Measurements from ENCODE around the gene ISM1.

Gene ISM1

GRCh38 chr20:13220904-13221297, at the start of gene ISM1:
TSS of gene ISM1 (plus strand) at chr20:13221274. CDS start at chr20:13221777, 503 bp downstream.
- DNase-seq (ENCODE audit: low spot score), result no peak

GRCh38 chr20:13173201-13173600, 47.9 kb upstream of the ISM1 start:
- DNase-seq (ENCODE audit: low spot score), result no peak

GRCh38 chr20:13174402-13174801, 46.7 kb upstream of the ISM1 start:
- DNase-seq (ENCODE audit: low spot score), result no peak

GRCh38 chr20:13180986-13181889, 39.8 kb upstream of the ISM1 start:
- no peak for DNase-seq (ENCODE audit: low spot score)

GRCh38 chr20:13183005-13183404, 38.1 kb upstream of the ISM1 start:
- peak; percentile 60 for DNase-seq (ENCODE audit: low spot score)

- no peak for DNase-seq (ENCODE audit: low spot score)
Measured at GRCh38 chr20:13186043-13186774, 34.9 kb upstream of the ISM1 start.

- DNase-seq (ENCODE audit: low spot score), result no peak
Measured at GRCh38 chr20:13187899-13188298, 33.2 kb upstream of the ISM1 start.

GRCh38 chr20:13199279-13199678, 21.8 kb upstream of the ISM1 start:
- no peak for DNase-seq (ENCODE audit: low spot score)

- DNase-seq (ENCODE audit: low spot score), result no peak
Measured at GRCh38 chr20:13200767-13201500, 20.1 kb upstream of the ISM1 start.

GRCh38 chr20:13202565-13202964, 18.5 kb upstream of the ISM1 start:
- DNase-seq (ENCODE audit: low spot score), result no peak

GRCh38 chr20:13205425-13205824, 15.6 kb upstream of the ISM1 start:
- no peak for DNase-seq (ENCODE audit: low spot score)

- DNase-seq (ENCODE audit: low spot score), result no peak
Measured at GRCh38 chr20:13205848-13206434, 15.1 kb upstream of the ISM1 start.

- DNase-seq (ENCODE audit: low spot score), result no peak
Measured at GRCh38 chr20:13207016-13207415, 14.1 kb upstream of the ISM1 start.

GRCh38 chr20:13211956-13212618, 9.0 kb upstream of the ISM1 start:
- no peak for DNase-seq (ENCODE audit: low spot score)

GRCh38 chr20:13212750-13213149, 8.3 kb upstream of the ISM1 start:
- DNase-seq (ENCODE audit: low spot score), result peak; percentile 55

GRCh38 chr20:13213335-13213734, 7.7 kb upstream of the ISM1 start:
- DNase-seq (ENCODE audit: low spot score), result no peak

- no peak for DNase-seq (ENCODE audit: low spot score)
Measured at GRCh38 chr20:13216533-13216932, 4.5 kb upstream of the ISM1 start.

GRCh38 chr20:13219327-13220193, 1.5 kb upstream of the ISM1 start:
- DNase-seq (ENCODE audit: low spot score), result no peak

- no peak for DNase-seq (ENCODE audit: low spot score)
Measured at GRCh38 chr20:13220194-13220903, 725 bp upstream of the ISM1 start.

GRCh38 chr20:13221313-13221672, 219 bp downstream of the ISM1 start:
- no peak for DNase-seq (ENCODE audit: low spot score)

Measured in activated CD4-positive, alpha-beta T cell treated with anti-CD3 and anti-CD28 coated beads, Interleukin-2, Interleukin-4, amounts not matched to agents 100 ng/mL and 50 ng/mL, durations not matched to agents 16 hours and 8 hours (primary cell).